WTC11 (cell line): ENCODE measurements around the gene ZNF277. TPM values are rescaled to one million over a fixed set of nuclear protein-coding genes. Genes with fewer than 3 reads are reported as not detected.

Experiments
- ATAC-seq: fragments of 200-7000 bp; cut with Tn5 transposase; 2 replicates; pipeline ENCODE4 v1.10.0; 2021; ENCODE audit warnings: mild to moderate bottlenecking, moderate library complexity
- CTCF ChIA-PET: fragments of 300-600 bp; sonication (Branson Sonifier 250); formaldehyde crosslinking; loops from one replicate; lab custom pipeline; 2021; ENCODE audit warnings: antibody characterized with exemption; lab: Charles Lee
- POLR2A ChIA-PET: fragments of 350-600 bp; sonication (Branson Sonifier 250); formaldehyde crosslinking; loops from one replicate; lab custom pipeline; 2021; ENCODE audit warnings: antibody characterized with exemption; lab: Charles Lee
- DNase-seq: peaks from one replicate; pipeline ENCODE4 v3.0.0; 2021; ENCODE audit warnings: low spot score
- H3K27ac Mint-ChIP-seq: 2 replicates; pipeline ENCODE4 v1.8.0; 2021; ENCODE audit warnings: mixed read lengths
- H3K27me3 Mint-ChIP-seq: 2 replicates; pipeline ENCODE4 v1.8.0; 2021; ENCODE audit warnings: low read depth, mild to moderate bottlenecking, moderate library complexity, mixed read lengths
- H3K36me3 Mint-ChIP-seq: 2 replicates; pipeline ENCODE4 v1.8.0; 2021; ENCODE audit warnings: mixed read lengths
- H3K4me1 Mint-ChIP-seq: 2 replicates; pipeline ENCODE4 v1.8.0; 2022; ENCODE audit warnings: mixed read lengths
- H3K4me3 Mint-ChIP-seq: 2 replicates; pipeline ENCODE4 v1.8.0; 2021; ENCODE audit warnings: mild to moderate bottlenecking, moderate library complexity, mixed read lengths
- H3K9me3 Mint-ChIP-seq: 2 replicates; pipeline ENCODE4 v1.8.0; 2021; ENCODE audit warnings: mixed read lengths
- AR ChIP-seq: fragments of 250-450 bp; sonication (Bioruptor Pico); IDR thresholded peaks from 2 replicates; pipeline ENCODE4 v1.9.0; 2021; ENCODE audit warnings: mild to moderate bottlenecking
- CBFB ChIP-seq: sonication (generic); formaldehyde crosslinking; IDR thresholded peaks from 2 replicates; pipeline ENCODE4 v1.8.1; 2022; ENCODE audit warnings: mild to moderate bottlenecking, low read depth, missing genetic modification reagents
- ESRRA ChIP-seq: sonication (generic); formaldehyde crosslinking; IDR thresholded peaks from 2 replicates; pipeline ENCODE4 v1.8.1; 2022; ENCODE audit warnings: mild to moderate bottlenecking, missing genetic modification reagents, borderline replicate concordance
- FOXK1 ChIP-seq: sonication (generic); formaldehyde crosslinking; IDR thresholded peaks from 2 replicates; pipeline ENCODE4 v1.8.0; 2022; ENCODE audit warnings: mild to moderate bottlenecking, moderate library complexity, missing genetic modification reagents
- GABPB1 ChIP-seq: sonication (generic); formaldehyde crosslinking; IDR thresholded peaks from 2 replicates; pipeline ENCODE4 v1.8.1; 2023; ENCODE audit warnings: mild to moderate bottlenecking, missing genetic modification reagents
- HMGA2 ChIP-seq: fragments of 250-450 bp; sonication (Bioruptor Pico); IDR thresholded peaks from 2 replicates; pipeline ENCODE4 v1.4.0; 2021; ENCODE audit warnings: mild to moderate bottlenecking, moderate library complexity
- IRF2 ChIP-seq: sonication (generic); formaldehyde crosslinking; IDR thresholded peaks from 2 replicates; pipeline ENCODE4 v1.8.0; 2022; ENCODE audit warnings: low read depth, missing genetic modification reagents, borderline replicate concordance
- KAT7 ChIP-seq: sonication (generic); formaldehyde crosslinking; IDR thresholded peaks from 2 replicates; pipeline ENCODE4 v1.8.1; 2023; ENCODE audit warnings: missing genetic modification reagents, mild to moderate bottlenecking, borderline replicate concordance
- MLX ChIP-seq: sonication (generic); formaldehyde crosslinking; IDR thresholded peaks from 2 replicates; pipeline ENCODE4 v1.8.1; 2023; ENCODE audit warnings: mild to moderate bottlenecking, missing genetic modification reagents, moderate library complexity
- NR2C2 ChIP-seq: sonication (generic); formaldehyde crosslinking; IDR thresholded peaks from 2 replicates; pipeline ENCODE4 v1.8.0; 2022; ENCODE audit warnings: mild to moderate bottlenecking, missing genetic modification reagents
- RELA ChIP-seq: sonication (generic); formaldehyde crosslinking; IDR thresholded peaks from 2 replicates; pipeline ENCODE4 v1.8.1; 2022; ENCODE audit warnings: missing genetic modification reagents, mild to moderate bottlenecking, borderline replicate concordance
- RORB ChIP-seq: fragments of 250-450 bp; sonication (Bioruptor Pico); IDR thresholded peaks from 2 replicates; pipeline ENCODE4 v1.9.0; 2021; ENCODE audit warnings: mild to moderate bottlenecking
- TEAD1 ChIP-seq: sonication (generic); formaldehyde crosslinking; IDR thresholded peaks from 2 replicates; pipeline ENCODE4 v1.8.0; 2022; ENCODE audit warnings: mild to moderate bottlenecking, missing genetic modification reagents
- ZBTB21 ChIP-seq: sonication (generic); formaldehyde crosslinking; IDR thresholded peaks from 2 replicates; pipeline ENCODE4 v1.8.1; 2023; ENCODE audit warnings: mild to moderate bottlenecking, missing genetic modification reagents, borderline replicate concordance
- ZNF219 ChIP-seq: sonication (generic); formaldehyde crosslinking; IDR thresholded peaks from 2 replicates; pipeline ENCODE4 v1.8.0; 2023; ENCODE audit warnings: missing genetic modification reagents, mild to moderate bottlenecking, borderline replicate concordance
- total RNA-seq: library from RNA; stranded (reverse); gene quantifications from 3 replicates; pipeline ENCODE4 v1.2.3, GENCODE V29; 2021
- TF ChIP-seq, protein P1 (sequence below): sonication (generic); formaldehyde crosslinking; IDR thresholded peaks from 2 replicates; pipeline ENCODE4 v1.8.0; 2022; ENCODE audit warnings: mild to moderate bottlenecking, missing genetic modification reagents
- TF ChIP-seq, protein P2 (sequence below): fragments of 250-450 bp; sonication (Bioruptor Pico); IDR thresholded peaks from 2 replicates; pipeline ENCODE4 v1.9.0; 2021; ENCODE audit warnings: mild to moderate bottlenecking, borderline replicate concordance
- TF ChIP-seq, protein P3 (sequence below): fragments of 250-450 bp; sonication (Bioruptor Pico); IDR thresholded peaks from 2 replicates; pipeline ENCODE4 v1.9.0; 2021; ENCODE audit warnings: mild to moderate bottlenecking

Gene ZNF277
- total RNA-seq, 1 experiment from 2014 or later, result 22.5 TPM

- TF ChIP-seq, protein P1, sequence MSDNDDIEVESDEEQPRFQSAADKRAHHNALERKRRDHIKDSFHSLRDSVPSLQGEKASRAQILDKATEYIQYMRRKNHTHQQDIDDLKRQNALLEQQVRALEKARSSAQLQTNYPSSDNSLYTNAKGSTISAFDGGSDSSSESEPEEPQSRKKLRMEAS (CRISPR knock-in tag), result no peak
- TF ChIP-seq CBFB (CRISPR knock-in tag) (no peak), HMGA2 (CRISPR knock-in tag) (no peak), NR2C2 (CRISPR knock-in tag) (no peak), RORB (CRISPR knock-in tag) (no peak), IRF2 (CRISPR knock-in tag) (no peak), KAT7 (no peak), ZBTB21 (no peak), FOXK1 (no peak)
- TF ChIP-seq, protein P2, sequence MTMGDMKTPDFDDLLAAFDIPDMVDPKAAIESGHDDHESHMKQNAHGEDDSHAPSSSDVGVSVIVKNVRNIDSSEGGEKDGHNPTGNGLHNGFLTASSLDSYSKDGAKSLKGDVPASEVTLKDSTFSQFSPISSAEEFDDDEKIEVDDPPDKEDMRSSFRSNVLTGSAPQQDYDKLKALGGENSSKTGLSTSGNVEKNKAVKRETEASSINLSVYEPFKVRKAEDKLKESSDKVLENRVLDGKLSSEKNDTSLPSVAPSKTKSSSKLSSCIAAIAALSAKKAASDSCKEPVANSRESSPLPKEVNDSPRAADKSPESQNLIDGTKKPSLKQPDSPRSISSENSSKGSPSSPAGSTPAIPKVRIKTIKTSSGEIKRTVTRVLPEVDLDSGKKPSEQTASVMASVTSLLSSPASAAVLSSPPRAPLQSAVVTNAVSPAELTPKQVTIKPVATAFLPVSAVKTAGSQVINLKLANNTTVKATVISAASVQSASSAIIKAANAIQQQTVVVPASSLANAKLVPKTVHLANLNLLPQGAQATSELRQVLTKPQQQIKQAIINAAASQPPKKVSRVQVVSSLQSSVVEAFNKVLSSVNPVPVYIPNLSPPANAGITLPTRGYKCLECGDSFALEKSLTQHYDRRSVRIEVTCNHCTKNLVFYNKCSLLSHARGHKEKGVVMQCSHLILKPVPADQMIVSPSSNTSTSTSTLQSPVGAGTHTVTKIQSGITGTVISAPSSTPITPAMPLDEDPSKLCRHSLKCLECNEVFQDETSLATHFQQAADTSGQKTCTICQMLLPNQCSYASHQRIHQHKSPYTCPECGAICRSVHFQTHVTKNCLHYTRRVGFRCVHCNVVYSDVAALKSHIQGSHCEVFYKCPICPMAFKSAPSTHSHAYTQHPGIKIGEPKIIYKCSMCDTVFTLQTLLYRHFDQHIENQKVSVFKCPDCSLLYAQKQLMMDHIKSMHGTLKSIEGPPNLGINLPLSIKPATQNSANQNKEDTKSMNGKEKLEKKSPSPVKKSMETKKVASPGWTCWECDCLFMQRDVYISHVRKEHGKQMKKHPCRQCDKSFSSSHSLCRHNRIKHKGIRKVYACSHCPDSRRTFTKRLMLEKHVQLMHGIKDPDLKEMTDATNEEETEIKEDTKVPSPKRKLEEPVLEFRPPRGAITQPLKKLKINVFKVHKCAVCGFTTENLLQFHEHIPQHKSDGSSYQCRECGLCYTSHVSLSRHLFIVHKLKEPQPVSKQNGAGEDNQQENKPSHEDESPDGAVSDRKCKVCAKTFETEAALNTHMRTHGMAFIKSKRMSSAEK, result no peak
- TF ChIP-seq, all 79 proteins: peak for 0
Observed at GRCh38 chr7:112207765-112208164, 1.3 kb downstream of the ZNF277 start (continued).

DNA sequence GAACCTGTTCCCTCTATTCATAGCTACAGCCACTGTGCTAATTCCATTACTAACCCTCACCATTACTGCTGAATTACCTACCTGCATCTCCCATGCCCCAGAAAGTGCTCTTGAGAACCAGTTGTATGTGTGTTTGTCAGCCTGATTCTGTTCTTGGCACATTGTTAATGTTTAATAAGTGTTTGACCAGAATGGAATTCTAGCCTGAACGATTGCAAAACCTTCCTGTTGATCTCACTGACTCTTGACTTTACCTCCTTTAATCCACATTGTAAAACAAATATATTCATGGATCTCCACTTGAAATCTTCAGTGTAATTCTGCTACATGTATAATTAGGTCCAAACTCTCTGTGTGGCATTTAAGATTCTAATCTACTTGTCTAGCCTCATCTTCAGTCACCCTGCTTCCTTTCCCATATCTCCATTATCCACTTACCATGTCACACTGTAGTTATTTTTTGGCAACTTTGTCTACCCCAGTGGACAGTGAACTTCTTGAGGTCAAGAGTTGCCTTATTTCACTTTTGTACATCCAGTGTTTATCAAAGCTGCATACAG is 4.9 kb downstream of the ZNF277 start:
- CTCF ChIA-PET, result no interaction called here
- peaks cover 54% of the 10 kb centered on the region for H3K4me1 Mint-ChIP-seq
- DNase-seq, result no peak
- H3K4me3 Mint-ChIP-seq, result no peak overlapping the region
- ATAC-seq, result no peak
- TF ChIP-seq GABPB1 (CRISPR knock-in tag) (peak; percentile 56; the same call in 1 of the 2 replicates), ESRRA (no peak)
- no peaks in the 10 kb centered on the region for H3K27me3 Mint-ChIP-seq
- H3K36me3 Mint-ChIP-seq, result no peaks in the 10 kb centered on the region
- no peak overlapping the region for H3K27ac Mint-ChIP-seq
- no peaks in the 10 kb centered on the region for H3K9me3 Mint-ChIP-seq
- POLR2A ChIA-PET, result no interaction called here

GRCh38 chr7:112212571-112212970 is 6.1 kb downstream of the ZNF277 start:
- Mint-ChIP-seq H3K9me3 (no peaks in the 10 kb centered on the region), H3K4me3 (no peak overlapping the region), H3K27me3 (no peaks in the 10 kb centered on the region)
- ATAC-seq (no peak), DNase-seq (no peak)
- TF ChIP-seq, protein P3, sequence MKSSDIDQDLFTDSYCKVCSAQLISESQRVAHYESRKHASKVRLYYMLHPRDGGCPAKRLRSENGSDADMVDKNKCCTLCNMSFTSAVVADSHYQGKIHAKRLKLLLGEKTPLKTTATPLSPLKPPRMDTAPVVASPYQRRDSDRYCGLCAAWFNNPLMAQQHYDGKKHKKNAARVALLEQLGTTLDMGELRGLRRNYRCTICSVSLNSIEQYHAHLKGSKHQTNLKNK, result no peak
- TF ChIP-seq TEAD1 (CRISPR knock-in tag), result no peak
- no peak for TF ChIP-seq RELA (CRISPR knock-in tag)
- no peak for TF ChIP-seq MLX (CRISPR knock-in tag)
- no peak for TF ChIP-seq AR
- TF ChIP-seq ZNF219 (CRISPR knock-in tag), result no peak
- TF ChIP-seq, all 79 proteins: peak for 0
- H3K4me1 Mint-ChIP-seq, result peaks cover 61% of the 10 kb centered on the region
- H3K27ac Mint-ChIP-seq, result no peak overlapping the region
- no peaks in the 10 kb centered on the region for H3K36me3 Mint-ChIP-seq
- ChIA-PET POLR2A (no interaction called here), CTCF (no interaction called here)
